ENCODE results near the gene ACSL1. TPM values are rescaled to one million over a fixed set of nuclear protein-coding genes. Genes with fewer than 3 reads are reported as not detected.
A peak's percentile ranks its signal among the peaks of the same experiment; 100 is the strongest.

ACSL1 gene
- total and polyA plus RNA-seq, 9 of the 15 experiments (the other 6 are each of a cell fraction or from before 2014, with no cell fraction given), result 6.7 to 24.1 (median 15.0) TPM

DNA sequence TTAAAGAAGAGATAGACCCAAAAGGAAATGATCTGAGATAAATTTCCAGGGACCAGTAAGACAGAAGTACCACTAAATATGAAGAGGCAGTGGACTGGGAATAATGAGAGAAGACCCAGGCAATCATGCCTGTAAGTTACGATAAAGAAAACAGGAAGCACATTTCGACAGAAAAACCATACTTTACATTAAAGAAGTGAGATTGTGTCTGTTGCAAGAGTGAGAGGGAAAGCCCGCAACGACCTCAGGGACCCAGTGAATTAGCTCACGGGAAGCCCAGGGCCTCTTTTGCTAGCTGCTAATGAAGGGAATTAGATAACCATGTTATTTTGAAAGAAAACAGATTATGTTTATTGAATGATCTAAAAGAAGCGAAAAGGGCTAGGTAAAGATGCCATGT lies 28.9 kb upstream of the ACSL1 start (continued):
- TF ChIP-seq CEBPG (CRISPR knock-in tag; IDR thresholded peaks at IDR 0.05) (peak; percentile 76; the same call in 1 of the 2 replicates), CEBPG (tag; conservative IDR thresholded peaks at IDR 0.05 in 1 of 2, IDR thresholded peaks at IDR 0.05 in 1 of 2) (peak; percentile 66 to 73; a peak in 3 of 4 replicates), ZMIZ1 (IDR thresholded peaks at IDR 0.05; ENCODE audit: low read depth in 2 of 2, low read length in 2 of 2) (peak in 1 of 2 experiments; percentile 46; a peak in 1 of 4 replicates), SMARCE1 (IDR thresholded peaks at IDR 0.05) (peak; percentile 83), RBM14 (IDR thresholded peaks at IDR 0.05; ENCODE audit: borderline replicate concordance, insufficient read depth, low read depth, low read length) (no peak), ZNF518B (CRISPR knock-in tag; IDR thresholded peaks at IDR 0.05) (no peak), OTX1 (CRISPR knock-in tag; IDR thresholded peaks at IDR 0.05) (no peak), BMI1 (IDR thresholded peaks at IDR 0.05; ENCODE audit: low read length) (no peak), BCOR (IDR thresholded peaks at IDR 0.05) (peak; percentile 30; the same call in 1 of the 2 replicates), CBFB (CRISPR knock-in tag; IDR thresholded peaks at IDR 0.05) (no peak), MAFG (tag; conservative IDR thresholded peaks at IDR 0.05) (no peak), RBM25 (IDR thresholded peaks at IDR 0.05; ENCODE audit: low read depth, low read length, severe bottlenecking) (no peak), CBFA2T3 (IDR thresholded peaks at IDR 0.05) (peak; percentile 70)
- TF ChIP-seq, protein P1, sequence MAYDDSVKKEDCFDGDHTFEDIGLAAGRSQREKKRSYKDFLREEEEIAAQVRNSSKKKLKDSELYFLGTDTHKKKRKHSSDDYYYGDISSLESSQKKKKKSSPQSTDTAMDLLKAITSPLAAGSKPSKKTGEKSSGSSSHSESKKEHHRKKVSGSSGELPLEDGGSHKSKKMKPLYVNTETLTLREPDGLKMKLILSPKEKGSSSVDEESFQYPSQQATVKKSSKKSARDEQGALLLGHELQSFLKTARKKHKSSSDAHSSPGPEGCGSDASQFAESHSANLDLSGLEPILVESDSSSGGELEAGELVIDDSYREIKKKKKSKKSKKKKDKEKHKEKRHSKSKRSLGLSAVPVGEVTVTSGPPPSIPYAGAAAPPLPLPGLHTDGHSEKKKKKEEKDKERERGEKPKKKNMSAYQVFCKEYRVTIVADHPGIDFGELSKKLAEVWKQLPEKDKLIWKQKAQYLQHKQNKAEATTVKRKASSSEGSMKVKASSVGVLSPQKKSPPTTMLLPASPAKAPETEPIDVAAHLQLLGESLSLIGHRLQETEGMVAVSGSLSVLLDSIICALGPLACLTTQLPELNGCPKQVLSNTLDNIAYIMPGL (CRISPR knock-in tag; IDR thresholded peaks at IDR 0.05), result no peak
- TF ChIP-seq, protein P2, sequence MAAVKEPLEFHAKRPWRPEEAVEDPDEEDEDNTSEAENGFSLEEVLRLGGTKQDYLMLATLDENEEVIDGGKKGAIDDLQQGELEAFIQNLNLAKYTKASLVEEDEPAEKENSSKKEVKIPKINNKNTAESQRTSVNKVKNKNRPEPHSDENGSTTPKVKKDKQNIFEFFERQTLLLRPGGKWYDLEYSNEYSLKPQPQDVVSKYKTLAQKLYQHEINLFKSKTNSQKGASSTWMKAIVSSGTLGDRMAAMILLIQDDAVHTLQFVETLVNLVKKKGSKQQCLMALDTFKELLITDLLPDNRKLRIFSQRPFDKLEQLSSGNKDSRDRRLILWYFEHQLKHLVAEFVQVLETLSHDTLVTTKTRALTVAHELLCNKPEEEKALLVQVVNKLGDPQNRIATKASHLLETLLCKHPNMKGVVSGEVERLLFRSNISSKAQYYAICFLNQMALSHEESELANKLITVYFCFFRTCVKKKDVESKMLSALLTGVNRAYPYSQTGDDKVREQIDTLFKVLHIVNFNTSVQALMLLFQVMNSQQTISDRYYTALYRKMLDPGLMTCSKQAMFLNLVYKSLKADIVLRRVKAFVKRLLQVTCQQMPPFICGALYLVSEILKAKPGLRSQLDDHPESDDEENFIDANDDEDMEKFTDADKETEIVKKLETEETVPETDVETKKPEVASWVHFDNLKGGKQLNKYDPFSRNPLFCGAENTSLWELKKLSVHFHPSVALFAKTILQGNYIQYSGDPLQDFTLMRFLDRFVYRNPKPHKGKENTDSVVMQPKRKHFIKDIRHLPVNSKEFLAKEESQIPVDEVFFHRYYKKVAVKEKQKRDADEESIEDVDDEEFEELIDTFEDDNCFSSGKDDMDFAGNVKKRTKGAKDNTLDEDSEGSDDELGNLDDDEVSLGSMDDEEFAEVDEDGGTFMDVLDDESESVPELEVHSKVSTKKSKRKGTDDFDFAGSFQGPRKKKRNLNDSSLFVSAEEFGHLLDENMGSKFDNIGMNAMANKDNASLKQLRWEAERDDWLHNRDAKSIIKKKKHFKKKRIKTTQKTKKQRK (IDR thresholded peaks at IDR 0.05; ENCODE audit: borderline replicate concordance, low read depth, low read length), result no peak

Data from K562 (cell line).